ENCODE data around the gene DGCR2. TPM values are rescaled to one million over a fixed set of nuclear protein-coding genes. Genes with fewer than 3 reads are reported as not detected.

DGCR2 gene
- total and polyA plus RNA-seq, 2 donors (not counting 1 experiment from before 2014, with no cell fraction given), result 34.3 to 39.5 TPM

GRCh38 chr22:19130959-19131684 lies 8.9 kb upstream of the DGCR2 start, which contains the start of gene TSSK2:
TSS of gene TSSK2 (plus strand) at chr22:19131308. CDS start at chr22:19131400, 92 bp downstream.
- H3K27me3 ChIP-seq (ENCODE audit: control insufficient read depth, insufficient read depth, low read length), result no peaks in the 10 kb centered on the region
- TF ChIP-seq EZH2 (IDR thresholded peaks at IDR 0.05; ENCODE audit: low read length, missing control alignments), result no peak
- H3K4me3 ChIP-seq (replicated peaks in 1 of 4; ENCODE audit: control extremely low read depth in 1 of 4, insufficient read depth in 1 of 4, low read depth in 3 of 4, low read length in 4 of 4), result no peak within 1 kb of the TSS
- no peaks in the 10 kb centered on the region for H3K9me3 ChIP-seq (ENCODE audit: control insufficient read depth, insufficient read depth, low read depth, low read length)
- H3K79me2 ChIP-seq (ENCODE audit: control insufficient read depth, insufficient read depth, low read length), result no peaks in the 10 kb centered on the region
- H2AFZ ChIP-seq (ENCODE audit: low read length), result no peak within 1 kb of the TSS
- no peaks in the 10 kb centered on the region for H4K20me1 ChIP-seq (ENCODE audit: control insufficient read depth, extremely low read depth, insufficient read depth, low read length)
- H3K4me1 ChIP-seq (ENCODE audit: control insufficient read depth, extremely low read depth, insufficient read depth, low read length), result no peaks in the 10 kb centered on the region
- H3K27ac ChIP-seq (ENCODE audit: insufficient read depth, low read length), result no peak within 1 kb of the TSS
- no peak within 1 kb of the TSS for H3K4me2 ChIP-seq (ENCODE audit: extremely low read depth, insufficient read depth, low read length)
- no peak within 1 kb of the TSS for H3K9ac ChIP-seq (ENCODE audit: insufficient read depth, low read length)
- H3K36me3 ChIP-seq (ENCODE audit: control insufficient read depth, insufficient read depth, low read length), result peaks cover 10% of the 10 kb centered on the region
- DNase-seq (ENCODE audit: low read depth in 2 of 2), result no peak

- Histone ChIP-seq H3K79me2 (ENCODE audit: control insufficient read depth, insufficient read depth, low read length) (no peaks in the 10 kb centered on the region), H2AFZ (ENCODE audit: low read length) (no peak overlapping the region), H3K4me2 (ENCODE audit: extremely low read depth, insufficient read depth, low read length) (no peak overlapping the region), H3K4me1 (ENCODE audit: control insufficient read depth, extremely low read depth, insufficient read depth, low read length) (no peaks in the 10 kb centered on the region), H3K9ac (ENCODE audit: insufficient read depth, low read length) (no peak overlapping the region), H4K20me1 (ENCODE audit: control insufficient read depth, extremely low read depth, insufficient read depth, low read length) (no peaks in the 10 kb centered on the region), H3K27me3 (ENCODE audit: control insufficient read depth, insufficient read depth, low read length) (no peaks in the 10 kb centered on the region), H3K27ac (ENCODE audit: insufficient read depth, low read length) (no peak overlapping the region), H3K36me3 (ENCODE audit: control insufficient read depth, insufficient read depth, low read length) (peaks cover 10% of the 10 kb centered on the region), H3K4me3 (replicated peaks in 1 of 4; ENCODE audit: control extremely low read depth in 1 of 4, insufficient read depth in 1 of 4, low read depth in 3 of 4, low read length in 4 of 4) (no peak overlapping the region), H3K9me3 (ENCODE audit: control insufficient read depth, insufficient read depth, low read depth, low read length) (no peaks in the 10 kb centered on the region)
- no peak for TF ChIP-seq EZH2 (IDR thresholded peaks at IDR 0.05; ENCODE audit: low read length, missing control alignments)
- TF ChIP-seq, protein P1, sequence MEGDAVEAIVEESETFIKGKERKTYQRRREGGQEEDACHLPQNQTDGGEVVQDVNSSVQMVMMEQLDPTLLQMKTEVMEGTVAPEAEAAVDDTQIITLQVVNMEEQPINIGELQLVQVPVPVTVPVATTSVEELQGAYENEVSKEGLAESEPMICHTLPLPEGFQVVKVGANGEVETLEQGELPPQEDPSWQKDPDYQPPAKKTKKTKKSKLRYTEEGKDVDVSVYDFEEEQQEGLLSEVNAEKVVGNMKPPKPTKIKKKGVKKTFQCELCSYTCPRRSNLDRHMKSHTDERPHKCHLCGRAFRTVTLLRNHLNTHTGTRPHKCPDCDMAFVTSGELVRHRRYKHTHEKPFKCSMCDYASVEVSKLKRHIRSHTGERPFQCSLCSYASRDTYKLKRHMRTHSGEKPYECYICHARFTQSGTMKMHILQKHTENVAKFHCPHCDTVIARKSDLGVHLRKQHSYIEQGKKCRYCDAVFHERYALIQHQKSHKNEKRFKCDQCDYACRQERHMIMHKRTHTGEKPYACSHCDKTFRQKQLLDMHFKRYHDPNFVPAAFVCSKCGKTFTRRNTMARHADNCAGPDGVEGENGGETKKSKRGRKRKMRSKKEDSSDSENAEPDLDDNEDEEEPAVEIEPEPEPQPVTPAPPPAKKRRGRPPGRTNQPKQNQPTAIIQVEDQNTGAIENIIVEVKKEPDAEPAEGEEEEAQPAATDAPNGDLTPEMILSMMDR (conservative IDR thresholded peaks at IDR 0.05 in 1 of 2, IDR thresholded peaks at IDR 0.05 in 1 of 2; ENCODE audit: low read depth in 1 of 2, low read length in 2 of 2), result no peak
- DNase-seq (ENCODE audit: low read depth in 2 of 2), result no peak
These were observed 7.7 kb upstream of the DGCR2 start for GRCh38 chr22:19129871-19130270.

DNA sequence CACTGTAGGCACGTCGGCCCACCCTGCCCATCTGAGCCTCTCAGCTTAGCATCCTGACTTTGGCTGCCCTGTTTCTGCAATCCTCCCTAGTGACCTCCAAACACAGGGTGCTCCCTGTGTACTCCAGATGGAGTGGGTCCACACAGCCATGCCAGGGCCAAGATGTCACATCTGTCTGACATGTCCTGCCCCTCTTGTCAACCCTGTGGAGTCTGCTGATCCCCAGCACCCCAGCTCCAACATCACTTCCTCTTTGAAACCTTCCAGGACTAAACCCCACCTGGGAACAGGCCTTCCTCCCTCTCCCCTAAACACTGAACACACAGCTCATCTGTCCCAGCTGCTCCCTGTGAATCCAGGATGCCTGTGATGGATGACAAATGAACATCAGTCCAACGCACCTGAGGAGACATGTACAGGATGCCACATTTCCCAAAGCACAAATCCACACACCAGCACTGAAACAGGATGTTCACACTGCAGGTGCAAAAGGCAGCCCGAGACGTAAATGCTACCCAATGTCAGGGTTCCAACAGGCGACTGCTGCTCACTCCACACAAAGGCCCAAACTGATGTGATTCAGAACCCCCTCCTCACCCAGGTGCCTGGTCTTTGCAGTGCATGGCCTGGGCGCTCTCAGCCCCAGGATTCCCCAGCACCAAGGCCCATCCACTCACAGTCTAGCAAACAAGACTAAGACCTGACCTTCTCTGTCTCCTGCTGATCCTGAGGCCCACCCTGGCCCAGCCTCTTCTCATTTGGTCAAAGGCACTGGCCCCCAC lies 6.9 kb upstream of the DGCR2 start:
- Histone ChIP-seq H2AFZ (ENCODE audit: low read length) (no peak overlapping the region), H3K4me2 (ENCODE audit: extremely low read depth, insufficient read depth, low read length) (no peak overlapping the region), H3K79me2 (ENCODE audit: control insufficient read depth, insufficient read depth, low read length) (no peaks in the 10 kb centered on the region), H3K27me3 (ENCODE audit: control insufficient read depth, insufficient read depth, low read length) (no peaks in the 10 kb centered on the region), H3K27ac (ENCODE audit: insufficient read depth, low read length) (no peak overlapping the region), H3K4me1 (ENCODE audit: control insufficient read depth, extremely low read depth, insufficient read depth, low read length) (no peaks in the 10 kb centered on the region), H3K9me3 (ENCODE audit: control insufficient read depth, insufficient read depth, low read depth, low read length) (no peaks in the 10 kb centered on the region), H3K4me3 (replicated peaks in 1 of 4; ENCODE audit: control extremely low read depth in 1 of 4, insufficient read depth in 1 of 4, low read depth in 3 of 4, low read length in 4 of 4) (no peak overlapping the region), H3K36me3 (ENCODE audit: control insufficient read depth, insufficient read depth, low read length) (peaks cover 5% of the 10 kb centered on the region), H4K20me1 (ENCODE audit: control insufficient read depth, extremely low read depth, insufficient read depth, low read length) (no peaks in the 10 kb centered on the region), H3K9ac (ENCODE audit: insufficient read depth, low read length) (no peak overlapping the region)
- no peak for DNase-seq (ENCODE audit: low read depth in 2 of 2)
- no peak for TF ChIP-seq EZH2 (IDR thresholded peaks at IDR 0.05; ENCODE audit: low read length, missing control alignments)
- TF ChIP-seq, protein P1 (conservative IDR thresholded peaks at IDR 0.05 in 1 of 2, IDR thresholded peaks at IDR 0.05 in 1 of 2; ENCODE audit: low read depth in 1 of 2, low read length in 2 of 2), result no peak
